H9 (cell line): Measurements from ENCODE around the gene CNGB1. TPM values are rescaled to one million over a fixed set of nuclear protein-coding genes. Genes with fewer than 3 reads are reported as not detected.
A peak's percentile ranks its signal among the peaks of the same experiment; 100 is the strongest.

Experiments used
- DNase-seq: peaks from one replicate; pipeline ENCODE4 v3.0.0-alpha.2; 2017
- H2AFZ ChIP-seq: one replicate; pipeline ENCODE4 v1.6.1; 2013; ENCODE audit warnings: mild to moderate bottlenecking, low read length, control low read depth, moderate library complexity
- H2AK5ac ChIP-seq: 2 replicates; pipeline ENCODE4 v1.6.1; 2013; ENCODE audit warnings: low read length, control low read depth, mixed read lengths; ENCODE audit not compliant: insufficient read length
- H2BK120ac ChIP-seq: one replicate; pipeline ENCODE4 v1.6.1; 2013; ENCODE audit warnings: low read depth, mild to moderate bottlenecking, low read length, control low read depth, inconsistent platforms; ENCODE audit not compliant: poor library complexity, severe bottlenecking
- H2BK12ac ChIP-seq: 2 replicates; pipeline ENCODE4 v1.6.1; 2013; ENCODE audit warnings: low read length, control low read depth, mixed read lengths, low read depth; ENCODE audit not compliant: insufficient read length
- H2BK15ac ChIP-seq: 2 replicates; pipeline ENCODE4 v1.6.1; 2013; ENCODE audit warnings: low read depth, low read length, control low read depth
- H2BK20ac ChIP-seq: one replicate; pipeline ENCODE4 v1.6.1; 2013; ENCODE audit warnings: low read depth, mild to moderate bottlenecking, low read length, control low read depth, inconsistent platforms; ENCODE audit not compliant: poor library complexity, severe bottlenecking
- H2BK5ac ChIP-seq: 2 replicates; pipeline ENCODE4 v1.6.1; 2013; ENCODE audit warnings: low read length, control low read depth, mixed read lengths; ENCODE audit not compliant: insufficient read length
- H3K14ac ChIP-seq: 2 replicates; pipeline ENCODE4 v1.6.1; 2013; ENCODE audit warnings: low read length, control low read depth; ENCODE audit not compliant: insufficient read depth
- H3K18ac ChIP-seq: 2 replicates; pipeline ENCODE4 v1.6.1; 2013; ENCODE audit warnings: low read depth, mild to moderate bottlenecking, mixed read lengths, low read length, control low read depth; ENCODE audit not compliant: insufficient read length
- H3K23ac ChIP-seq: 2 replicates; pipeline ENCODE4 v1.6.1; 2013; ENCODE audit warnings: low read length, control low read depth, mixed read lengths, low read depth; ENCODE audit not compliant: insufficient read length
- H3K23me2 ChIP-seq: 2 replicates; pipeline ENCODE4 v1.6.1; 2013; ENCODE audit warnings: low read depth, mild to moderate bottlenecking, mixed read lengths, low read length, control low read depth; ENCODE audit not compliant: insufficient read length, poor library complexity, severe bottlenecking
- H3K27ac ChIP-seq: 2 replicates; pipeline ENCODE4 v1.5.1; 2013; ENCODE audit warnings: low read length, control low read depth, mixed read lengths, low read depth; ENCODE audit not compliant: insufficient read length
- H3K27me3 ChIP-seq: 2 replicates; pipeline ENCODE4 v1.6.1; 2013; ENCODE audit warnings: low read length, control low read depth, inconsistent platforms; ENCODE audit not compliant: insufficient read depth
- H3K4ac ChIP-seq: 2 replicates; pipeline ENCODE4 v1.6.1; 2013; ENCODE audit warnings: low read depth, mild to moderate bottlenecking, control low read depth, inconsistent platforms, low read length, moderate library complexity
- H3K4me1 ChIP-seq: 2 replicates; pipeline ENCODE4 v1.6.1; 2013; ENCODE audit warnings: low read length, control low read depth, inconsistent platforms; ENCODE audit not compliant: insufficient read depth
- H3K4me2 ChIP-seq: 2 replicates; pipeline ENCODE4 v1.6.1; 2013; ENCODE audit warnings: low read length, control low read depth, mixed read lengths; ENCODE audit not compliant: insufficient read length, insufficient read depth
- H3K56ac ChIP-seq: 2 replicates; pipeline ENCODE4 v1.6.1; 2013; ENCODE audit warnings: low read depth, mild to moderate bottlenecking, mixed read lengths, low read length, control low read depth; ENCODE audit not compliant: insufficient read length
- H3K79me1 ChIP-seq: 2 replicates; pipeline ENCODE4 v1.6.1; 2013; ENCODE audit warnings: low read depth, mild to moderate bottlenecking, moderate library complexity, low read length, control low read depth, inconsistent platforms; ENCODE audit not compliant: insufficient read depth, poor library complexity, severe bottlenecking
- H3K79me2 ChIP-seq: 2 replicates; pipeline ENCODE4 v1.6.1; 2013; ENCODE audit warnings: low read length, control low read depth, inconsistent platforms; ENCODE audit not compliant: insufficient read depth
- H3K9ac ChIP-seq: 2 replicates; pipeline ENCODE4 v1.6.1; 2013; ENCODE audit warnings: low read length, control low read depth, mixed read lengths; ENCODE audit not compliant: insufficient read length; ENCODE audit errors: extremely low read depth
- H3K9me3 ChIP-seq: one replicate; pipeline ENCODE4 v1.6.1; 2013; ENCODE audit warnings: low read depth, low read length, inconsistent platforms; ENCODE audit not compliant: control insufficient read depth
- H3T11ph ChIP-seq: one replicate; pipeline ENCODE4 v1.6.1; 2013; ENCODE audit warnings: mild to moderate bottlenecking, low read length, control low read depth, inconsistent platforms
- H4K20me1 ChIP-seq: one replicate; pipeline ENCODE4 v1.6.1; 2013; ENCODE audit not compliant: control insufficient read depth, insufficient read length, insufficient read depth
- H4K5ac ChIP-seq: 2 replicates; pipeline ENCODE4 v1.6.1; 2013; ENCODE audit warnings: low read depth, mild to moderate bottlenecking, mixed read lengths, low read length, control low read depth; ENCODE audit not compliant: insufficient read length
- H4K8ac ChIP-seq: replicated peaks from 2 replicates; pipeline ENCODE4 v1.6.1; 2013; ENCODE audit warnings: low read length, control low read depth, mixed read lengths, low read depth; ENCODE audit not compliant: insufficient read length
- H4K91ac ChIP-seq: 2 replicates; pipeline ENCODE4 v1.6.1; 2013; ENCODE audit warnings: low read depth, mild to moderate bottlenecking, moderate library complexity, mixed read lengths, low read length, control low read depth; ENCODE audit not compliant: insufficient read length
- H3K27ac Mint-ChIP-seq, 3 experiments: 2 replicates in 2 of 3; 3 replicates in 1 of 3; pipeline ENCODE4 v1.8.0; 2020 to 2021; ENCODE audit warnings: mixed read lengths in 3 of 3, mild to moderate bottlenecking in 1 of 3, moderate library complexity in 1 of 3
- H3K27me3 Mint-ChIP-seq: 2 replicates; pipeline ENCODE4 v1.8.0; 2021; ENCODE audit warnings: low read depth, mild to moderate bottlenecking, moderate library complexity, mixed read lengths
- H3K36me3 Mint-ChIP-seq, 3 experiments: 2 replicates in 2 of 3; 3 replicates in 1 of 3; pipeline ENCODE4 v1.8.0; 2020 to 2021; ENCODE audit warnings: low read depth in 3 of 3, mixed read lengths in 3 of 3; ENCODE audit not compliant: insufficient read depth in 1 of 3
- H3K4me1 Mint-ChIP-seq, 2 experiments: 2 replicates each; pipeline ENCODE4 v1.8.0; 2020; ENCODE audit warnings: mixed read lengths in 2 of 2
- H3K4me3 Mint-ChIP-seq, 2 experiments: 2 replicates in 1 of 2; 3 replicates in 1 of 2; pipeline ENCODE4 v1.8.0; 2020 to 2021; ENCODE audit warnings: mild to moderate bottlenecking in 2 of 2, mixed read lengths in 2 of 2, moderate library complexity in 1 of 2
- H3K9me3 Mint-ChIP-seq, 2 experiments: 2 replicates in 1 of 2; 3 replicates in 1 of 2; pipeline ENCODE4 v1.8.0; 2020; ENCODE audit warnings: mild to moderate bottlenecking in 2 of 2, mixed read lengths in 2 of 2, moderate library complexity in 1 of 2
- CTCF ChIP-seq: fragments of 200-600 bp; sonication (generic); conservative IDR thresholded peaks from 3 replicates; pipeline ENCODE4 v1.8.0; 2021; ENCODE audit warnings: antibody characterized with exemption, mild to moderate bottlenecking
- WGBS: extraction: QIAGEN DNeasy Blood & Tissue Kit; methylation state at CpG from one replicate; pipeline ENCODE4 v1.1.7; 2013; ENCODE audit warnings: missing lambda C conversion rate, low lambda C conversion rate, mixed read lengths; ENCODE audit not compliant: insufficient read length; ENCODE audit errors: extremely low coverage; 5-methylcytosine and 5-hydroxymethylcytosine counted together
- total RNA-seq: library from RNA; stranded (reverse); gene quantifications from 2 replicates; pipeline ENCODE4 v1.2.1, GENCODE V29; 2021

Gene CNGB1
- total RNA-seq, 1 experiment from 2014 or later, result not detected

GRCh38 chr16:58002416-58002800, 31.5 kb upstream of the CNGB1 start:
- Histone ChIP-seq H3K9me3 (no peaks in the 10 kb centered on the region), H3K23ac (no peak overlapping the region), H4K8ac (no peak overlapping the region), H2BK120ac (no peak overlapping the region), H2BK5ac (no peak overlapping the region), H4K91ac (no peak overlapping the region), H3K56ac (no peak overlapping the region), H3K23me2 (peaks cover 8% of the 10 kb centered on the region), H3K79me1 (no peaks in the 10 kb centered on the region), H4K20me1 (no peaks in the 10 kb centered on the region), H3K27ac (no peak overlapping the region), H3K4me1 (peaks cover 2% of the 10 kb centered on the region; the same call in 1 of the 2 replicates), H2BK15ac (no peak overlapping the region), H2BK12ac (no peak overlapping the region), H3K79me2 (no peaks in the 10 kb centered on the region; the same call in 1 of the 2 replicates), H2AK5ac (no peak overlapping the region), H3K4me2 (no peak overlapping the region), H3K27me3 (no peaks in the 10 kb centered on the region), H3K9ac (no peak overlapping the region), H3K4ac (no peak overlapping the region), H4K5ac (no peak overlapping the region), H2BK20ac (no peak overlapping the region), H3T11ph (no peak overlapping the region), H3K18ac (no peak overlapping the region), H3K14ac (no peak overlapping the region), H2AFZ (no peak overlapping the region)
- no CpG with 5 or more reads among the region's 9 CpGs for whole genome bisulfite sequencing
- Mint-ChIP-seq H3K4me1 (peaks cover 16 to 17% of the 10 kb centered on the region in 2 experiments), H3K27me3 (no peaks in the 10 kb centered on the region), H3K27ac (no peak overlapping the region), H3K36me3 (peaks cover 20 to 51% (median 44%) of the 10 kb centered on the region in 3 experiments; a peak in 6 of 7 replicates), H3K9me3 (peaks cover 0 to 6% of the 10 kb centered on the region in 2 experiments; a peak in 3 of 5 replicates), H3K4me3 (peak overlapping the region in 1 of 2 experiments; percentile 32; a peak in 2 of 5 replicates)
- DNase-seq, result no peak
- no peak for TF ChIP-seq CTCF
